Measurements from ENCODE around the gene GHR. TPM values are rescaled to one million over a fixed set of nuclear protein-coding genes. Genes with fewer than 3 reads are reported as not detected.
"Not testable (repeated sequence)": the region's sequence is repeated elsewhere in the genome, so short reads cannot be mapped to it uniquely, and the experiment has no call there.

GHR gene
- total and polyA plus RNA-seq, 3 donors from 2014 or later = 3.3 to 4.7 (median 3.7) TPM

GRCh38 chr5:42569953-42570548 is 146.8 kb downstream of the GHR start:
- no peak overlapping the region for H3K27ac ChIP-seq
- H3K9me3 ChIP-seq = no peaks in the 10 kb centered on the region
- H3K4me1 ChIP-seq = peaks cover 9% of the 10 kb centered on the region
- 94 to 100% methylated on average over 1 of the region's 1 CpG for WGBS, 2 donors
- no peaks in the 10 kb centered on the region for H3K36me3 ChIP-seq (ENCODE audit: low read depth, missing control alignments)
- DNase-seq = no peak
- TF ChIP-seq POLR2A (IDR thresholded peaks at IDR 0.05) = no peak
- TF ChIP-seq, protein P1, sequence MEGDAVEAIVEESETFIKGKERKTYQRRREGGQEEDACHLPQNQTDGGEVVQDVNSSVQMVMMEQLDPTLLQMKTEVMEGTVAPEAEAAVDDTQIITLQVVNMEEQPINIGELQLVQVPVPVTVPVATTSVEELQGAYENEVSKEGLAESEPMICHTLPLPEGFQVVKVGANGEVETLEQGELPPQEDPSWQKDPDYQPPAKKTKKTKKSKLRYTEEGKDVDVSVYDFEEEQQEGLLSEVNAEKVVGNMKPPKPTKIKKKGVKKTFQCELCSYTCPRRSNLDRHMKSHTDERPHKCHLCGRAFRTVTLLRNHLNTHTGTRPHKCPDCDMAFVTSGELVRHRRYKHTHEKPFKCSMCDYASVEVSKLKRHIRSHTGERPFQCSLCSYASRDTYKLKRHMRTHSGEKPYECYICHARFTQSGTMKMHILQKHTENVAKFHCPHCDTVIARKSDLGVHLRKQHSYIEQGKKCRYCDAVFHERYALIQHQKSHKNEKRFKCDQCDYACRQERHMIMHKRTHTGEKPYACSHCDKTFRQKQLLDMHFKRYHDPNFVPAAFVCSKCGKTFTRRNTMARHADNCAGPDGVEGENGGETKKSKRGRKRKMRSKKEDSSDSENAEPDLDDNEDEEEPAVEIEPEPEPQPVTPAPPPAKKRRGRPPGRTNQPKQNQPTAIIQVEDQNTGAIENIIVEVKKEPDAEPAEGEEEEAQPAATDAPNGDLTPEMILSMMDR (IDR thresholded peaks at IDR 0.05) = no peak
- intact Hi-C loops (cut with DNase I; ENCODE audit: low total_unique reads) = no loop called here
- H3K4me3 ChIP-seq = no peak overlapping the region
- no peaks in the 10 kb centered on the region for H3K27me3 ChIP-seq

- no peak for DNase-seq
- Histone ChIP-seq H3K36me3 (ENCODE audit: low read depth, missing control alignments) (no peaks in the 10 kb centered on the region), H3K4me3 (no peak overlapping the region), H3K4me1 (no peaks in the 10 kb centered on the region), H3K27ac (no peak overlapping the region), H3K9me3 (no peaks in the 10 kb centered on the region), H3K27me3 (no peaks in the 10 kb centered on the region)
- WGBS, 2 donors = 81 to 83% methylated on average over 8 of the region's 8 CpGs
- TF ChIP-seq POLR2A (IDR thresholded peaks at IDR 0.05) = no peak
- intact Hi-C loops (cut with DNase I; ENCODE audit: low total_unique reads) = no loop called here
These were observed 148.0 kb downstream of the GHR start for GRCh38 chr5:42570966-42571960.

- H3K36me3 ChIP-seq (ENCODE audit: low read depth, missing control alignments) = no peaks in the 10 kb centered on the region
- no peak overlapping the region for H3K27ac ChIP-seq
- H3K27me3 ChIP-seq = no peaks in the 10 kb centered on the region
- H3K4me1 ChIP-seq = no peaks in the 10 kb centered on the region
- DNase-seq = no peak
- intact Hi-C loops (cut with DNase I; ENCODE audit: low total_unique reads) = no loop called here
- H3K4me3 ChIP-seq = no peak overlapping the region
- TF ChIP-seq, protein P1 (IDR thresholded peaks at IDR 0.05) = no peak
- TF ChIP-seq POLR2A (IDR thresholded peaks at IDR 0.05) = no peak
- WGBS, 2 donors = 93 to 95% methylated on average over 3 of the region's 3 CpGs
- H3K9me3 ChIP-seq = no peaks in the 10 kb centered on the region
These were observed 149.1 kb downstream of the GHR start for GRCh38 chr5:42572313-42572712.

GRCh38 chr5:42573386-42573785 is 150.1 kb downstream of the GHR start:
- no peaks in the 10 kb centered on the region for H3K9me3 ChIP-seq
- no peaks in the 10 kb centered on the region for H3K4me1 ChIP-seq
- WGBS, 2 donors = 89 to 91% methylated on average over 2 of the region's 2 CpGs
- intact Hi-C loops (cut with DNase I; ENCODE audit: low total_unique reads) = no loop called here
- no peaks in the 10 kb centered on the region for H3K27me3 ChIP-seq
- no peaks in the 10 kb centered on the region for H3K36me3 ChIP-seq (ENCODE audit: low read depth, missing control alignments)
- DNase-seq = no peak
- TF ChIP-seq POLR2A (IDR thresholded peaks at IDR 0.05) = no peak
- TF ChIP-seq, protein P1 (IDR thresholded peaks at IDR 0.05) = no peak
- no peak overlapping the region for H3K27ac ChIP-seq
- no peak overlapping the region for H3K4me3 ChIP-seq

DNA sequence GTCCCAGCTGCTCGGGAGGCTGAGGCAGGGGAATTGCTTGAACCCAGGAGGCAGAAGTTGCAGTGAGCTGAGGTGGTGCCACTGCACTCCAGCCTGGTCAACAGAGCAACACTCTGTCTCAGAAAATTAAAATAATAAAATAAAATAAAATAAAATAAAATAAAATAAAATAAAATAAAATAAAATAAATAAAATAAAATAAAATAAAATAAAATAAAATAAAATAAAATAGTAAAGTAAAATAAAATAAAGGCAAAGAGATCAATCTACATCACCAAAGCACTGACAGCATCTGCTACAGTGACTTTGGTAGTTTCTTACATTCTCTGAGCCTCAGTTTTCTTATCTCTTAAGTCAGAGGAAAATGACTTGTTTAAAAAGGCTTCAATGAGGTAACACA is 152.7 kb downstream of the GHR start:
- H3K27ac ChIP-seq; H3K36me3 ChIP-seq (ENCODE audit: low read depth, missing control alignments); H3K27me3 ChIP-seq; DNase-seq; H3K9me3 ChIP-seq; H3K4me3 ChIP-seq; H3K4me1 ChIP-seq; intact Hi-C loops (cut with DNase I; ENCODE audit: low total_unique reads): not testable (repeated sequence)
- WGBS, 2 donors = 100% methylated on average over 1 of the region's 1 CpG

- H3K9me3 ChIP-seq; H3K36me3 ChIP-seq (ENCODE audit: low read depth, missing control alignments); intact Hi-C loops (cut with DNase I; ENCODE audit: low total_unique reads); H3K4me3 ChIP-seq; H3K27me3 ChIP-seq; H3K4me1 ChIP-seq; DNase-seq; H3K27ac ChIP-seq: not testable (repeated sequence)
- WGBS, 2 donors = 80 to 81% methylated on average over 1 of the region's 1 CpG
These were observed 155.7 kb downstream of the GHR start for GRCh38 chr5:42578901-42579300.
